Vagina (tissue), 2 donors: Measurements from ENCODE around the gene PDE9A.

Experiments
- CTCF ChIP-seq, 3 experiments: fragments of 450-650 bp in 2 of 3; fragments of 200-600 bp in 1 of 3; sonication (generic) in 1 of 3; IDR thresholded peaks; one replicate each; pipeline ENCODE4 v1.5.1; 2017 to 2019; ENCODE audit warnings: antibody characterized with exemption in 3 of 3, mild to moderate bottlenecking in 2 of 3, moderate library complexity in 2 of 3
- POLR2A ChIP-seq, 2 donors: fragments of 450-650 bp; IDR thresholded peaks; one replicate each; pipeline ENCODE4 v1.6.1; 2017; ENCODE audit warnings: antibody characterized with exemption in 2 of 2, mild to moderate bottlenecking in 2 of 2, moderate library complexity in 2 of 2
- POLR2AphosphoS5 ChIP-seq, 2 donors: sonication (generic); formaldehyde crosslinking; IDR thresholded peaks; one replicate each; pipeline ENCODE4 v1.9.0; 2017; ENCODE audit warnings: antibody characterized with exemption in 2 of 2, mild to moderate bottlenecking in 2 of 2, low read depth in 1 of 2; ENCODE audit not compliant: insufficient read depth in 1 of 2

GRCh38 chr21:42735944-42736343 lies 82.5 kb downstream of the PDE9A start:
- TF ChIP-seq POLR2A (IDR thresholded peaks at IDR 0.05) (no peak), CTCF (IDR thresholded peaks at IDR 0.05) (no peak), POLR2AphosphoS5 (IDR thresholded peaks at IDR 0.05; ENCODE audit: insufficient read depth in 1 of 2, low read depth in 1 of 2) (no peak)
